Caco-2 (cell line): ENCODE measurements around the gene RTCB. TPM values are rescaled to one million over a fixed set of nuclear protein-coding genes. Genes with fewer than 3 reads are reported as not detected.

ENCODE experiments used
- BruUV-seq: library from RNA; stranded (reverse); fragments of 400-500 nt; replicated peaks from 2 replicates; lab custom pipeline; 2021; lab: Mats Ljungman, UMichigan
- CTCF ChIA-PET: fragments of 300-600 bp; sonication (Branson Sonifier 250); formaldehyde crosslinking; loops from one replicate; lab custom pipeline; 2022; ENCODE audit warnings: antibody characterized with exemption; lab: Charles Lee
- POLR2A ChIA-PET: fragments of 300-600 bp; sonication (Branson Sonifier 250); formaldehyde crosslinking; loops from one replicate; lab custom pipeline; 2022; ENCODE audit warnings: antibody characterized with exemption; lab: Charles Lee
- DNase-seq, 2 experiments: peaks; one replicate each; pipeline versions ENCODE4 v3.0.0 to v3.0.0-alpha.2; 2020 to 2022
- H3K27me3 ChIP-seq: replicated peaks from 2 replicates; pipeline ENCODE4 v1.6.0; 2011; ENCODE audit warnings: low read length; ENCODE audit not compliant: control insufficient read depth, insufficient read depth
- H3K36me3 ChIP-seq: 2 replicates; pipeline ENCODE4 v1.5.1; 2011; ENCODE audit warnings: low read length; ENCODE audit not compliant: control insufficient read depth, insufficient read depth
- H3K4me1 ChIP-seq: fragments of 250-450 bp; sonication (Bioruptor Pico); 2 replicates; pipeline ENCODE4 v1.5.1; 2020; ENCODE audit warnings: mild to moderate bottlenecking
- H3K4me3 ChIP-seq: 2 replicates; pipeline ENCODE4 v1.5.1; 2011; ENCODE audit warnings: low read depth, mild to moderate bottlenecking, control low read depth, low read length
- H3K9me3 ChIP-seq: fragments of 250-450 bp; sonication (Bioruptor Pico); 2 replicates; pipeline ENCODE4 v1.5.1; 2020; ENCODE audit warnings: mild to moderate bottlenecking, moderate library complexity
- H3K27ac Mint-ChIP-seq: one replicate; pipeline ENCODE4 v1.8.0; 2022; ENCODE audit warnings: mixed read lengths; ENCODE audit not compliant: unreplicated experiment
- H3K27me3 Mint-ChIP-seq: one replicate; pipeline ENCODE4 v1.8.0; 2022; ENCODE audit warnings: mixed read lengths; ENCODE audit not compliant: insufficient read depth, unreplicated experiment
- H3K36me3 Mint-ChIP-seq: one replicate; pipeline ENCODE4 v1.8.0; 2022; ENCODE audit warnings: mild to moderate bottlenecking, mixed read lengths; ENCODE audit not compliant: insufficient read depth, unreplicated experiment
- H3K4me1 Mint-ChIP-seq: one replicate; pipeline ENCODE4 v1.8.0; 2022; ENCODE audit warnings: low read depth, mixed read lengths; ENCODE audit not compliant: unreplicated experiment
- H3K4me3 Mint-ChIP-seq: one replicate; pipeline ENCODE4 v1.8.0; 2022; ENCODE audit warnings: mild to moderate bottlenecking, moderate library complexity, mixed read lengths; ENCODE audit not compliant: unreplicated experiment
- H3K9me3 Mint-ChIP-seq: one replicate; pipeline ENCODE4 v1.8.0; 2022; ENCODE audit warnings: mixed read lengths; ENCODE audit not compliant: unreplicated experiment
- CTCF ChIP-seq, 2 experiments: fragments of 200-600 bp in 1 of 2; IDR thresholded peaks; 1 replicate in 1 of 2; 2 replicates in 1 of 2; pipeline versions ENCODE4 v1.5.1 to v1.8.0; 2011 to 2022; ENCODE audit warnings: antibody characterized with exemption in 1 of 2, control low read depth in 1 of 2, inconsistent platforms in 1 of 2, low read depth in 1 of 2, low read length in 1 of 2, mild to moderate bottlenecking in 1 of 2, moderate library complexity in 1 of 2; ENCODE audit not compliant: insufficient read depth in 1 of 2, severe bottlenecking in 1 of 2, unreplicated experiment in 1 of 2
- intact Hi-C: fragments of 100-400 bp; cut with micrococcal nuclease; formaldehyde crosslinking; loops from one replicate; pipeline ENCODE4 v1.10.0; 2022; ENCODE audit not compliant: unreplicated experiment
- total RNA-seq: library from RNA; stranded (reverse); gene quantifications from 2 replicates; pipeline ENCODE4 v1.2.3, GENCODE V29; 2022

Gene RTCB
- total RNA-seq, 1 experiment from 2014 or later, result 105 TPM

- no peaks in the 10 kb centered on the region for H3K9me3 Mint-ChIP-seq
- no TSS peak for BruUV-seq
- Histone ChIP-seq H3K27me3 (no peaks in the 10 kb centered on the region), H3K36me3 (no peaks in the 10 kb centered on the region), H3K4me3 (no peak overlapping the region), H3K4me1 (no peaks in the 10 kb centered on the region), H3K9me3 (no peaks in the 10 kb centered on the region)
- H3K4me1 Mint-ChIP-seq, result peaks cover 4% of the 10 kb centered on the region
- DNase-seq, result no peak
- H3K36me3 Mint-ChIP-seq, result peaks cover 2% of the 10 kb centered on the region
- intact Hi-C loops, result no loop called here
- no peak overlapping the region for H3K4me3 Mint-ChIP-seq
- peaks cover 16% of the 10 kb centered on the region for H3K27me3 Mint-ChIP-seq
- ChIA-PET CTCF (no interaction called here), POLR2A (interaction anchor here (0.7 kb wide), 1 partner anchor 932 kb away, joined by 5 read pairs; no protein-coding TSS in a partner anchor)
- TF ChIP-seq CTCF (IDR thresholded peaks at IDR 0.05; ENCODE audit: insufficient read depth in 1 of 2, low read depth in 1 of 2, low read length in 1 of 2, severe bottlenecking in 1 of 2, unreplicated experiment in 1 of 2), result no peak
- no peak overlapping the region for H3K27ac Mint-ChIP-seq
These were observed 14.8 kb upstream of the RTCB start for GRCh38 chr22:32426881-32427280.

- no TSS peak for BruUV-seq
- CTCF ChIA-PET, result no interaction called here
- Mint-ChIP-seq H3K4me3 (no peak overlapping the region), H3K9me3 (no peaks in the 10 kb centered on the region), H3K27me3 (peaks cover 16% of the 10 kb centered on the region), H3K27ac (no peak overlapping the region), H3K36me3 (peaks cover 4% of the 10 kb centered on the region), H3K4me1 (peaks cover 8% of the 10 kb centered on the region)
- DNase-seq, result no peak
- no peak for TF ChIP-seq CTCF (IDR thresholded peaks at IDR 0.05; ENCODE audit: insufficient read depth in 1 of 2, low read depth in 1 of 2, low read length in 1 of 2, severe bottlenecking in 1 of 2, unreplicated experiment in 1 of 2)
- H3K27me3 ChIP-seq, result no peaks in the 10 kb centered on the region
- POLR2A ChIA-PET, result no interaction called here
- no peak overlapping the region for H3K4me3 ChIP-seq
- no peaks in the 10 kb centered on the region for H3K9me3 ChIP-seq
- H3K36me3 ChIP-seq, result no peaks in the 10 kb centered on the region
- intact Hi-C loops, result no loop called here
- H3K4me1 ChIP-seq, result no peaks in the 10 kb centered on the region
These were observed 11.6 kb upstream of the RTCB start for GRCh38 chr22:32423664-32424063.

- TF ChIP-seq CTCF (IDR thresholded peaks at IDR 0.05; ENCODE audit: insufficient read depth in 1 of 2, low read depth in 1 of 2, low read length in 1 of 2, severe bottlenecking in 1 of 2, unreplicated experiment in 1 of 2), result no peak
- BruUV-seq, result no TSS peak
- no peaks in the 10 kb centered on the region for H3K9me3 ChIP-seq
- ChIA-PET CTCF (no interaction called here), POLR2A (no interaction called here)
- H3K4me3 Mint-ChIP-seq, result no peak overlapping the region
- no peaks in the 10 kb centered on the region for H3K36me3 ChIP-seq
- H3K27me3 Mint-ChIP-seq, result peaks cover 13% of the 10 kb centered on the region
- H3K4me3 ChIP-seq, result no peak overlapping the region
- intact Hi-C loops, result no loop called here
- peaks cover 4% of the 10 kb centered on the region for H3K36me3 Mint-ChIP-seq
- H3K27me3 ChIP-seq, result no peaks in the 10 kb centered on the region
- no peaks in the 10 kb centered on the region for H3K9me3 Mint-ChIP-seq
- no peaks in the 10 kb centered on the region for H3K4me1 ChIP-seq
- no peak overlapping the region for H3K27ac Mint-ChIP-seq
- DNase-seq, result no peak
- peaks cover 8% of the 10 kb centered on the region for H3K4me1 Mint-ChIP-seq
These were observed 10.0 kb upstream of the RTCB start for GRCh38 chr22:32422062-32422461.
